Measurements from ENCODE around the gene PIKFYVE.

GRCh38 chr2:208370881-208371633 lies 105.0 kb downstream of the PIKFYVE start:
- TF ChIP-seq CTCF (IDR thresholded peaks at IDR 0.05) = no peak
- TF ChIP-seq POLR2A (IDR thresholded peaks at IDR 0.05) = no peak

Measured in thyroid gland (tissue), 4 donors.